A204.1 (cell line): ENCODE measurements around the gene AKT1S1.

ENCODE experiments used
- FAIRE-seq: peaks from 2 replicates; lab custom pipeline; 2012; peaks lifted over from hg19 to GRCh38; lab: Jason Lieb, UNC

AKT1S1 gene

GRCh38 chr19:49907745-49908446 is 30.7 kb upstream of the AKT1S1 start:
- no peak for FAIRE-seq

GRCh38 chr19:49906879-49907564 is 29.9 kb upstream of the AKT1S1 start:
- FAIRE-seq, result no peak

GRCh38 chr19:49904136-49904535 is 27.0 kb upstream of the AKT1S1 start:
- FAIRE-seq, result no peak

- no peak for FAIRE-seq
These were observed 19.9 kb upstream of the AKT1S1 start, which contains the start of gene IL4I1 for GRCh38 chr19:49896863-49897621. TSS of gene IL4I1 (minus strand) at chr19:49896887. CDS start at chr19:49896160, 727 bp downstream.

GRCh38 chr19:49895566-49896297 is 18.6 kb upstream of the AKT1S1 start:
- FAIRE-seq, result no peak

GRCh38 chr19:49894879-49895565 is 17.9 kb upstream of the AKT1S1 start:
- FAIRE-seq, result no peak

GRCh38 chr19:49894011-49894664 is 17.0 kb upstream of the AKT1S1 start:
- no peak for FAIRE-seq

GRCh38 chr19:49892716-49893115 is 15.6 kb upstream of the AKT1S1 start:
- FAIRE-seq, result no peak

GRCh38 chr19:49891393-49891792 is 14.2 kb upstream of the AKT1S1 start:
- no peak for FAIRE-seq

- no peak for FAIRE-seq
These were observed 13.5 kb upstream of the AKT1S1 start for GRCh38 chr19:49890349-49891311.

GRCh38 chr19:49889687-49890348 is 12.7 kb upstream of the AKT1S1 start:
- no peak for FAIRE-seq

- no peak for FAIRE-seq
These were observed 12.0 kb upstream of the AKT1S1 start for GRCh38 chr19:49889038-49889686.

GRCh38 chr19:49888510-49888824 is 11.3 kb upstream of the AKT1S1 start:
- FAIRE-seq, result no peak

- FAIRE-seq, result no peak
These were observed 10.7 kb upstream of the AKT1S1 start for GRCh38 chr19:49887665-49888509.

- no peak for FAIRE-seq
These were observed 10.0 kb upstream of the AKT1S1 start for GRCh38 chr19:49887037-49887664.

- FAIRE-seq, result no peak
These were observed 7.6 kb upstream of the AKT1S1 start for GRCh38 chr19:49884760-49885159.

GRCh38 chr19:49884109-49884508 is 7.0 kb upstream of the AKT1S1 start:
- FAIRE-seq, result no peak

GRCh38 chr19:49883094-49883493 is 5.9 kb upstream of the AKT1S1 start:
- no peak for FAIRE-seq
